Femur (tissue), 1 donor: ENCODE measurements around the gene SH2D1B.
"Not testable (repeated sequence)": the region's sequence is repeated elsewhere in the genome, so short reads cannot be mapped to it uniquely, and the experiment has no call there.

Experiments used
- DNase-seq: peaks from one replicate; pipeline ENCODE4 v3.0.0-alpha.2; 2017

SH2D1B gene

GRCh38 chr1:162412002-162412401 is at the start of gene SH2D1B:
Gene SH2D1B (minus strand): TSS chr1:162412136. CDS start chr1:162412016, 120 bp downstream.
- DNase-seq, result no peak

GRCh38 chr1:162458236-162458635 is 46.3 kb upstream of the SH2D1B start:
- no peak for DNase-seq

GRCh38 chr1:162456323-162456722 is 44.4 kb upstream of the SH2D1B start:
- no peak for DNase-seq

GRCh38 chr1:162454361-162454760 is 42.4 kb upstream of the SH2D1B start:
- DNase-seq, result not testable (repeated sequence)

- no peak for DNase-seq
Measured at GRCh38 chr1:162446946-162447345, 35.0 kb upstream of the SH2D1B start.

GRCh38 chr1:162444903-162445302 is 33.0 kb upstream of the SH2D1B start:
- no peak for DNase-seq

GRCh38 chr1:162432977-162433713 is 21.2 kb upstream of the SH2D1B start:
- DNase-seq, result not testable (repeated sequence)

- DNase-seq, result no peak
Measured at GRCh38 chr1:162430583-162430982, 18.6 kb upstream of the SH2D1B start.

- no peak for DNase-seq
Measured at GRCh38 chr1:162422662-162423375, 10.9 kb upstream of the SH2D1B start.

- no peak for DNase-seq
Measured at GRCh38 chr1:162421258-162422164, 9.6 kb upstream of the SH2D1B start.

GRCh38 chr1:162420120-162420519 is 8.2 kb upstream of the SH2D1B start:
- no peak for DNase-seq

GRCh38 chr1:162419450-162419931 is 7.6 kb upstream of the SH2D1B start:
- DNase-seq, result not testable (repeated sequence)

- DNase-seq, result not testable (repeated sequence)
Measured at GRCh38 chr1:162418584-162418983, 6.6 kb upstream of the SH2D1B start.

GRCh38 chr1:162417650-162418049 is 5.7 kb upstream of the SH2D1B start:
- DNase-seq, result no peak

GRCh38 chr1:162416909-162417308 is 5.0 kb upstream of the SH2D1B start:
- DNase-seq, result no peak

GRCh38 chr1:162416215-162416614 is 4.3 kb upstream of the SH2D1B start:
- no peak for DNase-seq

GRCh38 chr1:162407539-162407938 is 4.4 kb downstream of the SH2D1B start:
- DNase-seq, result no peak

GRCh38 chr1:162406811-162407210 is 5.1 kb downstream of the SH2D1B start:
- DNase-seq, result no peak

- no peak for DNase-seq
Measured at GRCh38 chr1:162405800-162406199, 6.1 kb downstream of the SH2D1B start.

GRCh38 chr1:162404550-162405160 is 7.3 kb downstream of the SH2D1B start:
- DNase-seq, result no peak

GRCh38 chr1:162400790-162401355 is 11.1 kb downstream of the SH2D1B start:
- DNase-seq, result no peak

GRCh38 chr1:162398999-162399580 is 12.8 kb downstream of the SH2D1B start:
- DNase-seq, result no peak
